ENCODE measurements around the gene FAM53B.

FAM53B gene

GRCh38 chr10:124724279-124725027, 19.7 kb downstream of the FAM53B start:
- no peak for TF ChIP-seq TAF1 (IDR thresholded peaks at IDR 0.05; ENCODE audit: borderline replicate concordance, low read depth, low read length)
- TF ChIP-seq POLR2AphosphoS5 (IDR thresholded peaks at IDR 0.05; ENCODE audit: low read depth, low read length), result no peak; the same call in 1 of the 2 replicates
- TF ChIP-seq POLR2A (IDR thresholded peaks at IDR 0.05; ENCODE audit: low read depth, low read length), result 0 out of 2 replicates have a peak, but pooled peaks have one; percentile 23
- FAIRE-seq (peak; percentile 79), DNase-seq (ENCODE audit: insufficient read length) (no peak)

DNA sequence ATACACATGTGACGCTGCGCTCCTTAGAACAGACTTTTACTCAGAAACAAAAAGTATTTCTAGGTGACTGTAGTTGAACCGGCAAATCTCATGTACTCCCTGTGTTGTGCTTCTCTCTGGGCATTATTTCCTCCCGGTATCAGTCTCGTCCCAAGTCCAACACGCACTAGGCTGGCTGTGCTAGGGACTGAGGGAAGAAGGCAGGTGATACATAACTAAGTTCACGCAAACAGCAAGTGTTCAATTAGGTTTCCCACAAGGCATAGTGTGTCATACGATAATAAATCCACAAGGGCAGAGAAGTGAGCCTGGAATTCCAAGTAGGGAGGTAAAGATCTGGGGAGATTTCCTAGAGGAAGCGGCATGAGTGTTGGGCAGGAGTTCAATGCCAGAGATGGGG, 20.4 kb downstream of the FAM53B start:
- no peak for FAIRE-seq
- TF ChIP-seq POLR2AphosphoS5 (IDR thresholded peaks at IDR 0.05; ENCODE audit: low read depth, low read length), result no peak
- no peak for TF ChIP-seq TAF1 (IDR thresholded peaks at IDR 0.05; ENCODE audit: borderline replicate concordance, low read depth, low read length)
- TF ChIP-seq POLR2A (IDR thresholded peaks at IDR 0.05; ENCODE audit: low read depth, low read length), result no peak

GRCh38 chr10:124722798-124723783, 21.1 kb downstream of the FAM53B start:
- TF ChIP-seq POLR2AphosphoS5 (IDR thresholded peaks at IDR 0.05; ENCODE audit: low read depth, low read length) (no peak; the same call in none of the 2 replicates), TAF1 (IDR thresholded peaks at IDR 0.05; ENCODE audit: borderline replicate concordance, low read depth, low read length) (0 out of 2 replicates have a peak, but pooled peaks have one; percentile 17), POLR2A (IDR thresholded peaks at IDR 0.05; ENCODE audit: low read depth, low read length) (peak; percentile 76)
- DNase-seq (ENCODE audit: insufficient read length) (no peak), FAIRE-seq (peak; percentile 90)

More for the DNA sequence above, 20.4 kb downstream of the FAM53B start:
- no peak for DNase-seq (ENCODE audit: insufficient read length)

DNA sequence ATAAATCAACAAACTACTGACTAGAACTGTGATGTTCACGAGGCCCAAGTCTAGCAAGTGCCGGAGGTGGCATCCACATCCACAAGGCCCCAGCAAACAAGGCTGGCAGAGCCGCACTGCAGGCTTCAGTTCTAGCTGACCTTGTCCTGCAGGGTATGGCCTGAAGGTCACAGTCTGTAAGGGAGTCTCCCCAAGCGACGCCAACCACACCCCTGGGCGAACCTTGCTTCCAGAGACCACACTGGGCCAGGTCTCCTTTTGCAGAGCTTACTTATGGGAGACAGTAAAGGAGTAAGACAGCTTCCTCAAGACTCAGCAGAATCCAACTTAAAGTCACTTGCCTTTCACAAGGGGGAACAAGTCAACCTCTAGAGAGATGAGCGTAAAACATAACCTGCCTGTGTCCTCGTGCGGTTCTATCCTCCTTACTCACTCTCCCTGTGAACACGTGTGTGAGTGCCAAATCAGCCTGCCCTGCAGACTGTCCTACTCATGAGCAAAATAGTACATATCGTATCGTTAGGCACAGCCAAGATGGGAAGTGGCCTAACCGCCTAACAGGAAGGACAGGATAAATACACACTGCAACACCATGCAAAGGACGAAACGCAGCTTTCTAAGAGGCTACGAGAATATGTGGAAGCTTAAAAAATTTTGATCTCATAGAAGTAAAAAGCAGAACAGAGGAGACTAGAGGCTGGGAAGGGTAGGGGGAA, 22.7 kb downstream of the FAM53B start:
- DNase-seq (ENCODE audit: insufficient read length) (no peak), FAIRE-seq (peak; percentile 87)
- no peak for TF ChIP-seq POLR2AphosphoS5 (IDR thresholded peaks at IDR 0.05; ENCODE audit: low read depth, low read length)
- no peak for TF ChIP-seq POLR2A (IDR thresholded peaks at IDR 0.05; ENCODE audit: low read depth, low read length)
- no peak for TF ChIP-seq TAF1 (IDR thresholded peaks at IDR 0.05; ENCODE audit: borderline replicate concordance, low read depth, low read length)

GRCh38 chr10:124719213-124719851, 24.8 kb downstream of the FAM53B start:
- DNase-seq (ENCODE audit: insufficient read length) (no peak), FAIRE-seq (peak; percentile 89)
- TF ChIP-seq POLR2A (IDR thresholded peaks at IDR 0.05; ENCODE audit: low read depth, low read length) (peak; percentile 16; the same call in 1 of the 2 replicates), TAF1 (IDR thresholded peaks at IDR 0.05; ENCODE audit: borderline replicate concordance, low read depth, low read length) (no peak), POLR2AphosphoS5 (IDR thresholded peaks at IDR 0.05; ENCODE audit: low read depth, low read length) (peak; percentile 13; the same call in 1 of the 2 replicates)

GRCh38 chr10:124717911-124718741, 26.1 kb downstream of the FAM53B start:
- peak; percentile 96 for FAIRE-seq
- no peak for TF ChIP-seq TAF1 (IDR thresholded peaks at IDR 0.05; ENCODE audit: borderline replicate concordance, low read depth, low read length)
- no peak; the same call in 1 of the 2 replicates for TF ChIP-seq POLR2AphosphoS5 (IDR thresholded peaks at IDR 0.05; ENCODE audit: low read depth, low read length)
- no peak for TF ChIP-seq POLR2A (IDR thresholded peaks at IDR 0.05; ENCODE audit: low read depth, low read length)
- DNase-seq (ENCODE audit: insufficient read length), result no peak

- no peak for TF ChIP-seq TAF1 (IDR thresholded peaks at IDR 0.05; ENCODE audit: borderline replicate concordance, low read depth, low read length)
- DNase-seq (ENCODE audit: insufficient read length), result no peak
- FAIRE-seq, result peak; percentile 63
These were observed 27.0 kb downstream of the FAM53B start for GRCh38 chr10:124717041-124717757.

DNA sequence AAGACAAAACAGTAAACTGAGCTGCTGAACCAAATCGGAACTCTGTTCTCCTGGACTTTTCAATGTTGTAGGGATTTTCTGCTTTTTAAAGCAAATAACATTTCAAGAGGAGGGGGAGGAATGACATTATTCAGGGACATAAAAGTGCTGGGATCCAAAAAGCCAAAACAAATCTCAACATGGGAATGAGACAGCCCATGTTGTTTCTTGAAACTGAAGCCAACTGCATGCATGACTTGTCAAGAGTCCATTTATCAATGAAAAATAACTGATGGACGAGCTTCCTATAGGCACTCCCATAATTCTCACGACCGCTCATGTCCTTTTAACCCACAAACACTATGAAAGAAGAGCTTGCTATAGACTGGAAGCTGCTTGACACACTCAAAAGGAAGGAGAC, 27.8 kb downstream of the FAM53B start:
- DNase-seq (ENCODE audit: insufficient read length) (no peak), FAIRE-seq (no peak)
- no peak for TF ChIP-seq POLR2A (IDR thresholded peaks at IDR 0.05; ENCODE audit: low read depth, low read length)
- TF ChIP-seq POLR2AphosphoS5 (IDR thresholded peaks at IDR 0.05; ENCODE audit: low read depth, low read length), result no peak
- no peak for TF ChIP-seq TAF1 (IDR thresholded peaks at IDR 0.05; ENCODE audit: borderline replicate concordance, low read depth, low read length)

DNA sequence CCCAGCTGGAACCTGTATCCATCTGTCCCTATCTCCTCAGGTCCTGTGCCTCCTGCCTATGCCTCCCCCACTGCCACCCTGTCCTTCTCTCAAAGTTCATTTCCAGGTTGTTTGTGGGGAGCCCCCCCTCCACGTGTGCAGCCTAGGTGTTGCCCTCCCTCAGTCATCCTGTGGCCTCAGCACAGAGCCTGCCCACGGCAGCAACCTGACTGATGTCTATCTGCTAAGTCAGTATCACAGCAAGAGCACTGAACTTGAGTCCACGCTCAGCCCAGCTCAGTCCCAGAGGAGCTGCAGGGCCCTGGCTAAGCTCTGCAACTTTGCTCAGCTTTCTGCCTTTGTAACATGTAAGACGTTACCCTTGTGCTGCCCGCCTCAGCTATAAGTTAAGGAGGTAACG, 28.7 kb downstream of the FAM53B start:
- DNase-seq (ENCODE audit: insufficient read length), result no peak
- TF ChIP-seq POLR2A (IDR thresholded peaks at IDR 0.05; ENCODE audit: low read depth, low read length), result no peak
- no peak for TF ChIP-seq TAF1 (IDR thresholded peaks at IDR 0.05; ENCODE audit: borderline replicate concordance, low read depth, low read length)
- TF ChIP-seq POLR2AphosphoS5 (IDR thresholded peaks at IDR 0.05; ENCODE audit: low read depth, low read length), result no peak
- no peak for FAIRE-seq

Data from GM12892 (cell line).